ENCODE results near the gene ANXA6.

- TF ChIP-seq CTCF (IDR thresholded peaks at IDR 0.05; ENCODE audit: poor library complexity) (no peak), EZH2 (IDR thresholded peaks at IDR 0.05; ENCODE audit: borderline replicate concordance) (no peak)
Observed at GRCh38 chr5:151205411-151205810, 47.8 kb upstream of the ANXA6 start.
